RWPE2 (cell line): Measurements from ENCODE around the gene SLC44A3.

Experiments
- ATAC-seq: fragments of 200-7000 bp; cut with Tn5 transposase; 3 replicates; pipeline ENCODE4 v1.9.1; 2021; ENCODE audit warnings: low read depth
- DNase-seq: peaks from one replicate; pipeline ENCODE4 v3.0.0-alpha.2; 2020; ENCODE audit warnings: low spot score
- H3K27ac ChIP-seq: fragments of 450-650 bp; 2 replicates; pipeline ENCODE4 v1.5.1; 2017; ENCODE audit warnings: mild to moderate bottlenecking; ENCODE audit not compliant: poor library complexity, severe bottlenecking
- H3K27me3 ChIP-seq: fragments of 250-450 bp; sonication (Bioruptor Pico); 2 replicates; pipeline ENCODE4 v1.5.1; 2021; ENCODE audit warnings: mild to moderate bottlenecking, moderate library complexity; ENCODE audit not compliant: insufficient read depth, poor library complexity, severe bottlenecking
- H3K36me3 ChIP-seq: fragments of 250-450 bp; sonication (Bioruptor Pico); 2 replicates; pipeline ENCODE4 v1.5.1; 2020; ENCODE audit warnings: low read depth, mild to moderate bottlenecking, moderate library complexity
- H3K4me1 ChIP-seq: fragments of 250-450 bp; sonication (Bioruptor Pico); 2 replicates; pipeline ENCODE4 v1.5.1; 2021; ENCODE audit warnings: mild to moderate bottlenecking, moderate library complexity; ENCODE audit not compliant: insufficient read depth, poor library complexity, severe bottlenecking
- H3K4me3 ChIP-seq: fragments of 250-450 bp; sonication (Bioruptor Pico); 2 replicates; pipeline ENCODE4 v1.5.1; 2021; ENCODE audit warnings: mild to moderate bottlenecking, moderate library complexity; ENCODE audit not compliant: severe bottlenecking
- H3K9me3 ChIP-seq: fragments of 250-450 bp; sonication (Bioruptor Pico); 2 replicates; pipeline ENCODE4 v1.5.1; 2021; ENCODE audit warnings: mild to moderate bottlenecking, moderate library complexity; ENCODE audit not compliant: severe bottlenecking
- CTCF ChIP-seq: fragments of 450-650 bp; IDR thresholded peaks from one replicate; pipeline ENCODE4 v1.5.1; 2017; ENCODE audit warnings: mild to moderate bottlenecking, moderate library complexity; ENCODE audit not compliant: poor library complexity, severe bottlenecking

SLC44A3 gene

GRCh38 chr1:94883691-94884090, 63.5 kb downstream of the SLC44A3 start:
- H3K27ac ChIP-seq = peak overlapping the region; percentile 3
- no peak for DNase-seq
- no peaks in the 10 kb centered on the region for H3K36me3 ChIP-seq
- H3K9me3 ChIP-seq = no peaks in the 10 kb centered on the region
- peak; percentile 50; the same call in 1 of the 3 replicates for ATAC-seq
- no peak for TF ChIP-seq CTCF
- no peaks in the 10 kb centered on the region for H3K27me3 ChIP-seq
- H3K4me1 ChIP-seq = peaks cover 8% of the 10 kb centered on the region
- H3K4me3 ChIP-seq = no peak overlapping the region

GRCh38 chr1:94884106-94884505, 63.9 kb downstream of the SLC44A3 start:
- Histone ChIP-seq H3K27me3 (no peaks in the 10 kb centered on the region), H3K9me3 (no peaks in the 10 kb centered on the region), H3K36me3 (no peaks in the 10 kb centered on the region), H3K4me3 (no peak overlapping the region), H3K4me1 (peaks cover 8% of the 10 kb centered on the region), H3K27ac (peak overlapping the region; percentile 3)
- TF ChIP-seq CTCF = no peak
- ATAC-seq (peak; percentile 56), DNase-seq (no peak)

DNA sequence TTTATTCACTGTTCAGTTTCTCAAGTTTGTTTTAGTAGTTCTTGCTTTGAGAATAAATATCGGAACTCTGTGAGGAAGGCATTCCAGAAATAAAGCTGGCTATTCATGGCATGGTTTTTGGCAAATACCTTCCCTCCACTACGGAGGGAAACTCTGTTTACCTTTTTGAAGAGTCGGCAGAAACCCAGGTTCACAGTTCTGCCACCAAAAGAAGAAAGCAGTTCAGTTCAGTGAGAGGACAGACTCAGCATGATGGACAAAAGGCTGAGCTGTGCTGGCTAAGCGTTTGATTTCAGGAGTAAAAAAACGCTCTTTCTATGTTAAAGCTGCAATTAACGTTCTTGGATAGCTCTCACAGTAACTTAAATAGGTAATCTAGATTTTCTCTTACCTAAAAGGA, 64.3 kb downstream of the SLC44A3 start:
- Histone ChIP-seq H3K36me3 (no peaks in the 10 kb centered on the region), H3K4me1 (peaks cover 8% of the 10 kb centered on the region), H3K27ac (peak overlapping the region; percentile 3), H3K4me3 (no peak overlapping the region), H3K9me3 (no peaks in the 10 kb centered on the region), H3K27me3 (no peaks in the 10 kb centered on the region)
- ATAC-seq (no peak), DNase-seq (no peak)
- no peak for TF ChIP-seq CTCF

GRCh38 chr1:94886361-94886760, 66.2 kb downstream of the SLC44A3 start:
- no peaks in the 10 kb centered on the region for H3K36me3 ChIP-seq
- TF ChIP-seq CTCF = no peak
- DNase-seq = no peak

DNA sequence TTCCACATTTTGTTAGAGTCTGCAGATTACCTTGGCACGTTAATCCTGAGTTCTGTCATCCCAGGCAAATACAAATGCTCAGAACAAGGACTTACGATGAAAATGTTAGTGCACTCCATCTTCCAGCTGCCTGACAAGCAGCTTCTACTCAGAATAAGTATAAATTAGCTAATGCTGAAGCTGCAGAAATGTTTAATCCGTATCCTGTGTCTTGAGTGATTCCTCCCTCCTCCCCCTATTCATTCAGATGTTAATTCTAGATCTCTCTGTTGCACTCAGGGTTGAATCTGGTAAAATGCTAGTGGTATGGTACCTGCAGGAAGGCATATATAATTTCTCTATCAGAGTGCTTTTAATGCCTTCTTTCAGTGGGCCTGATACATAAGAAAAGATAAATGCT, 66.9 kb downstream of the SLC44A3 start:
- peaks cover 8% of the 10 kb centered on the region for H3K4me1 ChIP-seq
- no peaks in the 10 kb centered on the region for H3K9me3 ChIP-seq
- no peak for DNase-seq
- no peak for ATAC-seq
- no peaks in the 10 kb centered on the region for H3K36me3 ChIP-seq
- no peaks in the 10 kb centered on the region for H3K27me3 ChIP-seq
- H3K4me3 ChIP-seq = no peak overlapping the region
- TF ChIP-seq CTCF = no peak
- H3K27ac ChIP-seq = no peak overlapping the region

More at GRCh38 chr1:94886361-94886760, 66.2 kb downstream of the SLC44A3 start:
- no peak overlapping the region for H3K4me3 ChIP-seq
- H3K27me3 ChIP-seq = no peaks in the 10 kb centered on the region
- H3K27ac ChIP-seq = no peak overlapping the region
- no peak for ATAC-seq
- H3K9me3 ChIP-seq = no peaks in the 10 kb centered on the region
- peaks cover 8% of the 10 kb centered on the region for H3K4me1 ChIP-seq
